GM10266 (cell line): ENCODE results near the gene SPATA25.

Source experiments
- DNase-seq: peaks from one replicate; pipeline ENCODE4 v3.0.0; 2012; ENCODE audit errors: extremely low spot score
- TF ChIP-seq, protein P1 (sequence below): IDR thresholded peaks from 2 replicates; pipeline ENCODE4 v1.5.1; 2012; ENCODE audit warnings: mild to moderate bottlenecking, low read depth; ENCODE audit not compliant: control insufficient read depth, insufficient read depth; ENCODE audit errors: missing control alignments

SPATA25 gene

DNA sequence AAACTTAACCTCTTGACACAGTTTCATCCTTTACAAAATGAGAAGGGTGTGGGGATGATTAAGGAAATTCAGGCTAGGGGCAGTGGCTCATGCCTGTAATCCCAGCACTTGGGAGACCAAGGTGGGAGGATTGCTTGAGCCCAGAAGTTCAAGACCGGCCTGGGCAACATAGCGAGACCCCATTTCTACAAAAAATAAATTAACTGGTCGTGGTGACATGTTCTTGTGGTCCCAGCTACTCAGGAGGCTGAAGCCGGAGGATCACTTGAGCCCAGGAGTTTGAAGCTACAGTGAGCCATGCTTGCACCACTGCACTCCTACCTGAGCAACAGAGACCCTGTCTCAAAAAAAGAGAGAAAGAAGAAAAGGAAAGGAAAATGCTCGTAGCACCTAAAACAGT is 21.0 kb downstream of the SPATA25 start:
- TF ChIP-seq, protein P1, sequence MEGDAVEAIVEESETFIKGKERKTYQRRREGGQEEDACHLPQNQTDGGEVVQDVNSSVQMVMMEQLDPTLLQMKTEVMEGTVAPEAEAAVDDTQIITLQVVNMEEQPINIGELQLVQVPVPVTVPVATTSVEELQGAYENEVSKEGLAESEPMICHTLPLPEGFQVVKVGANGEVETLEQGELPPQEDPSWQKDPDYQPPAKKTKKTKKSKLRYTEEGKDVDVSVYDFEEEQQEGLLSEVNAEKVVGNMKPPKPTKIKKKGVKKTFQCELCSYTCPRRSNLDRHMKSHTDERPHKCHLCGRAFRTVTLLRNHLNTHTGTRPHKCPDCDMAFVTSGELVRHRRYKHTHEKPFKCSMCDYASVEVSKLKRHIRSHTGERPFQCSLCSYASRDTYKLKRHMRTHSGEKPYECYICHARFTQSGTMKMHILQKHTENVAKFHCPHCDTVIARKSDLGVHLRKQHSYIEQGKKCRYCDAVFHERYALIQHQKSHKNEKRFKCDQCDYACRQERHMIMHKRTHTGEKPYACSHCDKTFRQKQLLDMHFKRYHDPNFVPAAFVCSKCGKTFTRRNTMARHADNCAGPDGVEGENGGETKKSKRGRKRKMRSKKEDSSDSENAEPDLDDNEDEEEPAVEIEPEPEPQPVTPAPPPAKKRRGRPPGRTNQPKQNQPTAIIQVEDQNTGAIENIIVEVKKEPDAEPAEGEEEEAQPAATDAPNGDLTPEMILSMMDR, result no peak
- no peak for DNase-seq

- DNase-seq, result no peak
- TF ChIP-seq, protein P1, result no peak
Measured at GRCh38 chr20:45863543-45864470, 23.6 kb downstream of the SPATA25 start.

GRCh38 chr20:45861221-45862075 is 26.0 kb downstream of the SPATA25 start:
- TF ChIP-seq, protein P1, result no peak
- DNase-seq, result no peak

DNA sequence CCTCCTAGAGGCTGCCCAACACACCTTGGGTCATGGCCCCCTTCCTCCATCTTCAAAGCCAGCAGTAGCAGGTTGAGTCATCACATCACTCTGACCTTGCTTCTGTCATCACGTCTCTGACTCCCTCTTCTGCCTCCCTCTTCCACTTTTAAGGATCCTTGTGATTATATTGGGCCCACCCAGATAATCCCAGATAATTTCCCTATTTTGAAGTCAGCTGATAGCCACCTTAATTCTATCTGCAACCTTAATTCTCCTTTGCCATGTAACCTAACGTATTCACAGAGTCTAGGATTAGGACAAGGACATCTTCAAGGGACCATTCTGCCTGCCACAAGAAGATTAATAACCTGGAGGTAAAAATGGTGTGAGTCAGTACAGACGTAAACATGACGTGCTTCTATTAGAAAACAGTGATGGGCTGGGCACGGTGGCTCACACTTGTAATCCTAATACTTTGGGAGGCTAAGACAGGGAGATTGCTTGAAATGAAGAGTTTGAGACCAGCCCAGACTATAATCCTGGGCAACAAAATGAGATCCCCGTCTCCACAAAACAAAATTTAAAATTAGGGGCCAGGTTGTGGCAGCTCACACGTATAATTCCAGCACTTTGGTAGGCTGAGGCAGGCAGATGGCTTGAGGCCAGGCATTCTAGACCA is 26.7 kb downstream of the SPATA25 start:
- no peak for DNase-seq
- TF ChIP-seq, protein P1, result no peak

- DNase-seq, result no peak
- TF ChIP-seq, protein P1, result no peak
Measured at GRCh38 chr20:45859916-45860315, 27.5 kb downstream of the SPATA25 start.

GRCh38 chr20:45857882-45858216 is 29.6 kb downstream of the SPATA25 start:
- DNase-seq, result peak; percentile 72
- TF ChIP-seq, protein P1, result no peak
